ENCODE measurements around the gene SLC23A1. TPM values are rescaled to one million over a fixed set of nuclear protein-coding genes. Genes with fewer than 3 reads are reported as not detected.
"Not testable (repeated sequence)": the region's sequence is repeated elsewhere in the genome, so short reads cannot be mapped to it uniquely, and the experiment has no call there.

Gene SLC23A1
- total and polyA plus RNA-seq, 2 experiments from 2014 or later: 3.3 to 13.4 TPM

GRCh38 chr5:139354186-139354585, 28.9 kb downstream of the SLC23A1 start:
- no peak overlapping the region for H3K4me2 ChIP-seq

GRCh38 chr5:139347863-139348262, 35.2 kb downstream of the SLC23A1 start:
- H3K9me2 ChIP-seq (replicated peaks; ENCODE audit: insufficient read depth); H3K27ac ChIP-seq; H3K4me3 ChIP-seq; H2AFZ ChIP-seq; H3K9me3 ChIP-seq (ENCODE audit: low read depth); H3K27me3 ChIP-seq; H3K4me2 ChIP-seq; H3K36me3 ChIP-seq (replicated peaks; ENCODE audit: insufficient read depth, low read depth); DNase-seq (ENCODE audit: low spot score): not testable (repeated sequence)
- H3K4me1 ChIP-seq (ENCODE audit: insufficient read depth): peaks cover 13% of the 10 kb centered on the region
- peaks cover 100% of the 10 kb centered on the region for H3K79me2 ChIP-seq
- WGBS (ENCODE audit: low lambda C conversion rate, missing lambda C conversion rate): 94% methylated on average over 9 of the region's 9 CpGs
- H4K20me1 ChIP-seq (ENCODE audit: insufficient read depth, poor library complexity, severe bottlenecking): peaks cover 99% of the 10 kb centered on the region

More at GRCh38 chr5:139354186-139354585, 28.9 kb downstream of the SLC23A1 start:
- WGBS (ENCODE audit: low lambda C conversion rate, missing lambda C conversion rate): 99% methylated on average over 3 of the region's 3 CpGs
- Histone ChIP-seq H3K9me2 (replicated peaks; ENCODE audit: insufficient read depth) (no peaks in the 10 kb centered on the region), H2AFZ (no peak overlapping the region), H4K20me1 (ENCODE audit: insufficient read depth, poor library complexity, severe bottlenecking) (peaks cover 99% of the 10 kb centered on the region), H3K36me3 (replicated peaks; ENCODE audit: insufficient read depth, low read depth) (no peaks in the 10 kb centered on the region), H3K9me3 (ENCODE audit: low read depth) (peaks cover 4% of the 10 kb centered on the region), H3K27me3 (no peaks in the 10 kb centered on the region), H3K4me3 (no peak overlapping the region), H3K79me2 (peaks cover 100% of the 10 kb centered on the region), H3K4me1 (ENCODE audit: insufficient read depth) (no peaks in the 10 kb centered on the region), H3K27ac (no peak overlapping the region)
- no peak for DNase-seq (ENCODE audit: low spot score)
- TF ChIP-seq EZH2 (IDR thresholded peaks at IDR 0.05; ENCODE audit: borderline replicate concordance): no peak
- TF ChIP-seq CTCF (IDR thresholded peaks at IDR 0.05; ENCODE audit: poor library complexity): no peak
- no peak for TF ChIP-seq EZH2phosphoT487 (IDR thresholded peaks at IDR 0.05; ENCODE audit: low read depth, severe bottlenecking, unreplicated experiment)

- 98% methylated on average over 8 of the region's 8 CpGs for WGBS (ENCODE audit: low lambda C conversion rate, missing lambda C conversion rate)
- H3K79me2 ChIP-seq: peaks cover 81% of the 10 kb centered on the region
- H3K4me1 ChIP-seq (ENCODE audit: insufficient read depth): peaks cover 18% of the 10 kb centered on the region
- H3K9me3 ChIP-seq (ENCODE audit: low read depth); H3K4me2 ChIP-seq; H3K9me2 ChIP-seq (replicated peaks; ENCODE audit: insufficient read depth); H3K27me3 ChIP-seq; H3K27ac ChIP-seq; H3K4me3 ChIP-seq; DNase-seq (ENCODE audit: low spot score); H3K36me3 ChIP-seq (replicated peaks; ENCODE audit: insufficient read depth, low read depth); H2AFZ ChIP-seq: not testable (repeated sequence)
- H4K20me1 ChIP-seq (ENCODE audit: insufficient read depth, poor library complexity, severe bottlenecking): peaks cover 81% of the 10 kb centered on the region
Observed at GRCh38 chr5:139345442-139345841, 37.7 kb downstream of the SLC23A1 start.

GRCh38 chr5:139344177-139344576, 38.9 kb downstream of the SLC23A1 start:
- Histone ChIP-seq H4K20me1 (ENCODE audit: insufficient read depth, poor library complexity, severe bottlenecking) (peaks cover 69% of the 10 kb centered on the region), H2AFZ (no peak overlapping the region), H3K27me3 (no peaks in the 10 kb centered on the region), H3K4me3 (no peak overlapping the region), H3K9me3 (ENCODE audit: low read depth) (no peaks in the 10 kb centered on the region), H3K9me2 (replicated peaks; ENCODE audit: insufficient read depth) (no peaks in the 10 kb centered on the region), H3K4me1 (ENCODE audit: insufficient read depth) (peaks cover 18% of the 10 kb centered on the region), H3K36me3 (replicated peaks; ENCODE audit: insufficient read depth, low read depth) (no peaks in the 10 kb centered on the region), H3K4me2 (peak overlapping the region; percentile 90), H3K27ac (no peak overlapping the region), H3K79me2 (peaks cover 69% of the 10 kb centered on the region)
- TF ChIP-seq EZH2 (IDR thresholded peaks at IDR 0.05; ENCODE audit: borderline replicate concordance) (no peak), CTCF (IDR thresholded peaks at IDR 0.05; ENCODE audit: poor library complexity) (no peak), EZH2phosphoT487 (IDR thresholded peaks at IDR 0.05; ENCODE audit: low read depth, severe bottlenecking, unreplicated experiment) (no peak)
- WGBS (ENCODE audit: low lambda C conversion rate, missing lambda C conversion rate): 90% methylated on average over 2 of the region's 2 CpGs
- no peak for DNase-seq (ENCODE audit: low spot score)
